HG02840 (cell line): Measurements from ENCODE around the gene PDE3A.

Source experiments
- ATAC-seq: cut with Tn5 transposase; IDR thresholded peaks from one replicate; pipeline ENCODE4 v1.9.1; 2021; ENCODE audit warnings: mild to moderate bottlenecking, moderate library complexity, moderate number of reproducible peaks; ENCODE audit not compliant: unreplicated experiment, low FRiP score

Gene PDE3A

GRCh38 chr12:20646239-20646827, 278.0 kb downstream of the PDE3A start:
- ATAC-seq: no peak

DNA sequence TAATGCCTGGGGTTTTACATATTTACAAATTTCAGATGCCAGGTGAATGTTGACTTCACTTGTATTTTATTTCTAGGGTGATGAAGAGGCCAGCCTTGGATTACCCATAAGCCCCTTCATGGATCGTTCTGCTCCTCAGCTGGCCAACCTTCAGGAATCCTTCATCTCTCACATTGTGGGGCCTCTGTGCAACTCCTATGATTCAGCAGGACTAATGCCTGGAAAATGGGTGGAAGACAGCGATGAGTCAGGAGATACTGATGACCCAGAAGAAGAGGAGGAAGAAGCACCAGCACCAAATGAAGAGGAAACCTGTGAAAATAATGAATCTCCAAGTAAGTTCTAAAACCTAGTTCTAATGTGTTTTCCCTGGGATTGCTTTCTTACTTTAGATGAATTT, 285.5 kb downstream of the PDE3A start:
- no peak for ATAC-seq

DNA sequence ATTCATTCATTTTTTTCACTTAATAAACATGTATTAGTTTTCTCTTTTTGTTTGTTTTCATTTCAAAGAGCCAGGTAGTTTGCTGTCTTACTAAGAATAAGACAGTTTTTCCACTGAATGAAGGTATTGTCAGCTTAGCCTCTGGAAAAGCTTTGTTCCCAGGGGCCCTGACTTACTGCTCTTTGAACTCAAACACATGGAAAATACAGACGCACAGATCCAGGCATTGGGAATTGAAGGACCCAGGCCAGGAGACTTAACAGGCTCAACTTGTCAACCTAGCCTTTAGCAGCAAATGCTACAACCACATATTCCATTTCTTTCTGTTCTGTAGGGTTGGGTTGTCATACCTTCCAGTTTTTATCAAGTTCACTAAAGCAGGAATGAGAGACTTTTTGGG, 288.3 kb downstream of the PDE3A start:
- no peak for ATAC-seq

GRCh38 chr12:20657496-20657895, 289.2 kb downstream of the PDE3A start:
- ATAC-seq: no peak

DNA sequence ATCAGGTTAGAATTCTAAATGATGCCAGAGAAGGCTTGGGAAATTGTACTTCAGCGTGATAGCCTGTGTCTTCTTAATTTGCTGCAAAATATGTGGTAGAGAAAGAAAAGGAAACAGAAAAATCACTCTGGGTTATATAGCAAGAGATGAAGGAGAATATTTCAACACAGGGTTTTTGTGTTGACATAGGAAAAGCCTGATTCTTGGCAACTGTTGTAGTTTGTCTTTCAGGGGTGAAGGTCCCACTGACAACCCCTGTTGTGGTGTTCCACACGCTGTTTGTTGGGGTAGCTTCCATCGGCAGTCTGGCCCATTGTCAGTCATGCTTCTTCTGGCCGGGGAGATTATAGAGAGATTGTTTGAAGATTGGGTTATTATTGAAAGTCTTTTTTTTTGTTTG, 313.0 kb downstream of the PDE3A start:
- ATAC-seq: no peak

- ATAC-seq: no peak
These were observed 326.9 kb downstream of the PDE3A start, which contains the start of gene SLCO1C1 for GRCh38 chr12:20695232-20695631. Gene SLCO1C1 (plus strand): TSS chr12:20695332. CDS start chr12:20699577, 4,245 bp downstream.

DNA sequence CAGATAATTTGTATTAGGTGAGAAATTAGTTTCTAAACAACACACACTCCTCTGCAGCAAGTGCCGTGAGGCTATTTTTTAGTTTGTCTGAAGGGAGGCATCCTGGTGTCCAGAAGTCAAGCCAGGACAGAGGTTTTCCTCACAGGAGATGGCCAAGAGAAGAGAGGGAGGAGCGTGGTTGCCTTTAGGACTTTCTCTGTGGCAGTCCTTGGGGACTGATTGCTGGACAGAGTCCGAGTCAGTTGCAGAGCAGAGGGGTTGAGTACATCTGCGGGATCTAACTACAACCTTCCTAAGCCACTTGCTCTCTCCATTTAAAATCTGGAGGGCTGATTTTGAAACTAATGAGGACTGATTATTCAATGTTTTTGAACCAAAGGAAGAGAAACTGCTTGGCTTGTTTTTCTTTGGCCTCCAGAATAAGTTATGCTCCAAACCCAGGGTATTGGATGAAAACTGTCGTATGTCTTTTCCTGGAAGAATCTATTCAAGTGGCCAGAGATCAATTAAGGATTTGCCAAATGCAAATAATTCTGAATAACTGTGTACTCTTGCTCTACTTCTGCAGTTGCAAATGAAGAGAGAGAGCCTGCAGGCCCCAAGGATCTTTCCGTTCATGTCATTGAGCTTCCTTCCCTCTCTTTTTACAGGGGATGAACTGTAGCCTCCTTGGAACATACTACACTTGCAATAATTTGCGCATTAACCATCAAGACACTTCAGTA, 328.0 kb downstream of the PDE3A start:
- no peak for ATAC-seq

DNA sequence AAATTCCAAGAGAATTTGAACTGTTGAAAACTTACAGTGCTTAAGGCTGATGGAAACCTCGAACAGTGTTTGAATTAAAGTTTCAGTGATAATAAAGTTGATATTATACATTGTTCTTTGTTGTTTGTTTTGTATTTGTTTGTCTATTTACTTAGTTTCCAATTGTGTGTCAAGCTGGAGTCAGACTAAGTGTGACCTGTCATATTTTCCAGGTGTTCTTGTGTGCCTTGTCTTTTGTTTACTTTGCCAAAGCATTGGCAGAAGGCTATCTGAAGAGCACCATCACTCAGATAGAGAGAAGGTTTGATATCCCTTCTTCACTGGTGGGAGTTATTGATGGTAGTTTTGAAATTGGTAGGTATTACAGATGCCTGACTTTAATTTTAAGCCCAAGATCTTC, 332.8 kb downstream of the PDE3A start:
- no peak for ATAC-seq

GRCh38 chr12:20704860-20705259, 336.5 kb downstream of the PDE3A start:
- ATAC-seq: no peak

DNA sequence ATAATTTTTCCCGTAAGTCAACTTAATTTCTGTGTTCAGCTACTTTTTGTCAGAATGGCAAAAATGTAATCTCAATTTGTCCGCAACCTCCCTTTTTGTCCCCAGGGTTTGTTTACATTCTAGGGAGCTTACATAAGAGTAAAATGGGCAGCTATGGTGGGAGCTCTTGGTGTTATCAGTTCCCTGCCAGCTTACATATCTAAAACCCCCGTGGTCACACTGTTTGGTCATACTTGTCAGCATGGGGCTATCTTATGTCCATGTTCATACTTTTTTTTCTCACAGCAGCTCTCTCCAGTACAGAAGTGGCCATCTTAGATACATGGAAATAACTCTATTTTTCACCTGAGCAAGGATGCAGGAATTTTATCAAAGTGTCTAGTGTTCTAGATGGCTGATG, 343.5 kb downstream of the PDE3A start:
- ATAC-seq: no peak

DNA sequence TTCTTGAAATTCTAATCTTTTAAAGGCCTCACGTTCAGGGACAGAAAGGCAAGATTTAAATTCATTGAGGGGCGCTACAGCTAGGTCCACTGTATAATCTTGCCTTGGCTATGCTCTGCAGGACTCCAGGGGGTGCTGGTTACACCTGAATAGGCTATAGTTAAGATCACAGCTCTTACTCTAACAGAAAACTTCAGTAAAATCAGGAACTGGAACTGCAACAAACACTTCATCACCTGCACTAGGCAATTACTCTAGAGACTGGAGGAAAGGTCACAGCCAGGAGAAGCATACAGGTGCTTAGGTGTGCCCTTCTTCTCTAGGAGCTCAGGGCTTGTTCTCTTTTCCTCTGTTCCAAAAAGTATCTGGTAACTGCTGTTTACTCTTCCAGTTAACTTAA, 347.7 kb downstream of the PDE3A start:
- no peak for ATAC-seq

DNA sequence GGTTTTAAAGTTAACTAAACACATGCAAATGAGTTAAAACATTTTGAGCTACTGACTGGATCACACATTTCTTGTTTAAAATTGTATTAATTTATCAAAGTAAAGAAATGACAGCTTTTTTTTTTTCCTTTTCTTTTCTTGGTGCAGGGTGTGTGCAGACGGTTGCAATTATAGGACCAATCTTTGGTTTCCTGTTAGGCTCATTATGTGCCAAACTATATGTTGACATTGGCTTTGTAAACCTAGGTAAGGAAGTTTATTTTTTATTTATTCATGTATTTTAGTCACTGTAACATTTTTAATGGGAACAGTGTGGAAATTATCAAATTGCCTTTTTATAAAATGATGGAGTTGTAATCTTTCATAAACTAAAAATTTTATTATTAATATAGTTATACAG, 348.6 kb downstream of the PDE3A start:
- no peak for ATAC-seq

DNA sequence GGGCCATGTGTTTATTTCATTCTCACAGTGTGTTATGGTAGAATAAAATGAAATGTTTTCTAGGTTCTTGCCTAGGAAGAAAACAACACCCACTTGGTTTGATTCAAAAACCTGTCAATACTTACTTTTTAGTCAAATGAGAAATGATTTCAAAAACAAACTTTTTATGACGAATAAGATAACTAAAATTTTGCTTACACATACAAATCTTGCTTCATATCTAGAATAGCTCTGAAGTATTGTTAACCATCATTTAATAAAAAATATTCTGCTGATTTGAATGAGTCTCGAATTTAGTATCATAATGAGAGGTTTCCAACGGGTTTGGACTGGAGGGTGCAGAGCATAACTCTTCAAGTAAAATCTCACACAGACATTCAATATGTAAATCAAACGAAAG, 350.0 kb downstream of the PDE3A start:
- ATAC-seq: no peak

GRCh38 chr12:20722142-20722541, 353.8 kb downstream of the PDE3A start:
- ATAC-seq: no peak

GRCh38 chr12:20731274-20731673, 362.9 kb downstream of the PDE3A start:
- ATAC-seq: no peak
